HL-60 (cell line): Measurements from ENCODE around the gene SOAT2.

Experiments used
- GABPA ChIP-seq: IDR thresholded peaks from 2 replicates; pipeline ENCODE4 v1.6.1; 2012; ENCODE audit warnings: low read depth
- POLR2AphosphoS5 ChIP-seq: IDR thresholded peaks from 2 replicates; pipeline ENCODE4 v1.6.1; 2012; ENCODE audit warnings: low read depth
- TF ChIP-seq, protein P1 (sequence below): IDR thresholded peaks from one replicate; pipeline ENCODE4 v1.5.1; 2011; ENCODE audit warnings: low read length, control low read depth, inconsistent platforms; ENCODE audit not compliant: insufficient read depth

DNA sequence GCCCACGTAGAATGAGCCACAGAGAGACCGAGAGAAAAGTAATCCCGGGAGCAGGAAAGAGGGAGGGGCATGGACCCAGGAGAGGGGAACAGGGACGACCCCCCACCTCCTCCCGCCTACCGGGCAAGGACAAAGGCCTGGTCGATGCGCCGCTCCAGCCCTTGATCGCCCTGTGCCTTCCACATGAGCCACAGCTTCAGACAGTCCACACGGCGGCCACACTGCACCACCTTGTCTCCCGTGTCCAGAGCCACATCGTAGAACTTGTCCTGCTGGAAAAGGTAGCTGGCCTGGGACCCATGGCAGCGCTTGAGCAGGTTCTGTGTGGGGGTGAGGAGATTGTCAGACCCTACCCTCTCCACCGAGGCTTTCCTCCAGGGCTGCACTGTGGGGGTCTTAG is 56.7 kb downstream of the SOAT2 start:
- TF ChIP-seq, protein P1, sequence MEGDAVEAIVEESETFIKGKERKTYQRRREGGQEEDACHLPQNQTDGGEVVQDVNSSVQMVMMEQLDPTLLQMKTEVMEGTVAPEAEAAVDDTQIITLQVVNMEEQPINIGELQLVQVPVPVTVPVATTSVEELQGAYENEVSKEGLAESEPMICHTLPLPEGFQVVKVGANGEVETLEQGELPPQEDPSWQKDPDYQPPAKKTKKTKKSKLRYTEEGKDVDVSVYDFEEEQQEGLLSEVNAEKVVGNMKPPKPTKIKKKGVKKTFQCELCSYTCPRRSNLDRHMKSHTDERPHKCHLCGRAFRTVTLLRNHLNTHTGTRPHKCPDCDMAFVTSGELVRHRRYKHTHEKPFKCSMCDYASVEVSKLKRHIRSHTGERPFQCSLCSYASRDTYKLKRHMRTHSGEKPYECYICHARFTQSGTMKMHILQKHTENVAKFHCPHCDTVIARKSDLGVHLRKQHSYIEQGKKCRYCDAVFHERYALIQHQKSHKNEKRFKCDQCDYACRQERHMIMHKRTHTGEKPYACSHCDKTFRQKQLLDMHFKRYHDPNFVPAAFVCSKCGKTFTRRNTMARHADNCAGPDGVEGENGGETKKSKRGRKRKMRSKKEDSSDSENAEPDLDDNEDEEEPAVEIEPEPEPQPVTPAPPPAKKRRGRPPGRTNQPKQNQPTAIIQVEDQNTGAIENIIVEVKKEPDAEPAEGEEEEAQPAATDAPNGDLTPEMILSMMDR: no peak
- TF ChIP-seq POLR2AphosphoS5: no peak
- no peak for TF ChIP-seq GABPA
